ENCODE measurements around the gene NCAM1.

Gene NCAM1

DNA sequence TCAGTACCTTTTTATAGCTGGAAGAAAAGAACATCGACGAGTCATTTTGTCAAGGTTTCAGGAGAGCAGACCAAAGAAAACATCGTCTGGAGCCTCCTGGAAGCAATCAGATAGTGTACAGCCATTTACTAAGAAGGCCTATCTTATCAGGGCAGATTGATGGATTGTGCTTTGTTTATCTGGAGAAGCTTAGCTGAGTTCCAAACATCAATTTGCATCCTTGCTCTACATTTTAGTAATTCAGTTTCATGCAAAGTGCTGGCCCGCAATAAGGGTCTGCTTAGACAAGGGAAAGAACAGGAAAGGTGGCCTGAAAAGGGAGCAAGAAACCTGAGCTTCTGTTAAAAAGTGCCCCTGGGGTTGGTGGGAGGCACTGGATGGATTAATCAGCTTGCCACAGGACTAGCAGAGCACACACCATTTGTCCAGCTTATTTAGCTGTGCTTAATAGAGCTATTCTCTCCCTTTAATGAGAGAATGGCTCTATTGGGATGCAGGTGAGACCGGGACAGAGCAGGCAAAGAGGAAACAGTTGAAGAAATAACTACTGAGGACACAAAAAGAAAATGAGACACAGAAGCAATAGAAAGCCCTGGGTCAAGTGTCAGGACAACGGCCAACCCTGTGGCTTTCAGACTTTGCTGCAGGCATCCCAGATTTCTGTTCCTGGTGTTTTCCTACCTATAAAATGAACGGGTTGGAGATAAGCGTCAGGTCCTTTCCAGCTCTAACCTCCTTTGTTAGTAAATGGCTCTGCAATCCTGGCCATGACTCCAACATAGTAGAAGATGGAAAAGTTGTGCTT, 231.1 kb downstream of the NCAM1 start:
- TF ChIP-seq, protein P1, sequence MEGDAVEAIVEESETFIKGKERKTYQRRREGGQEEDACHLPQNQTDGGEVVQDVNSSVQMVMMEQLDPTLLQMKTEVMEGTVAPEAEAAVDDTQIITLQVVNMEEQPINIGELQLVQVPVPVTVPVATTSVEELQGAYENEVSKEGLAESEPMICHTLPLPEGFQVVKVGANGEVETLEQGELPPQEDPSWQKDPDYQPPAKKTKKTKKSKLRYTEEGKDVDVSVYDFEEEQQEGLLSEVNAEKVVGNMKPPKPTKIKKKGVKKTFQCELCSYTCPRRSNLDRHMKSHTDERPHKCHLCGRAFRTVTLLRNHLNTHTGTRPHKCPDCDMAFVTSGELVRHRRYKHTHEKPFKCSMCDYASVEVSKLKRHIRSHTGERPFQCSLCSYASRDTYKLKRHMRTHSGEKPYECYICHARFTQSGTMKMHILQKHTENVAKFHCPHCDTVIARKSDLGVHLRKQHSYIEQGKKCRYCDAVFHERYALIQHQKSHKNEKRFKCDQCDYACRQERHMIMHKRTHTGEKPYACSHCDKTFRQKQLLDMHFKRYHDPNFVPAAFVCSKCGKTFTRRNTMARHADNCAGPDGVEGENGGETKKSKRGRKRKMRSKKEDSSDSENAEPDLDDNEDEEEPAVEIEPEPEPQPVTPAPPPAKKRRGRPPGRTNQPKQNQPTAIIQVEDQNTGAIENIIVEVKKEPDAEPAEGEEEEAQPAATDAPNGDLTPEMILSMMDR (IDR thresholded peaks at IDR 0.05; ENCODE audit: low read depth, low read length), result no peak
- DNase-seq (ENCODE audit: extremely low read depth, low read depth), result no peak

DNA sequence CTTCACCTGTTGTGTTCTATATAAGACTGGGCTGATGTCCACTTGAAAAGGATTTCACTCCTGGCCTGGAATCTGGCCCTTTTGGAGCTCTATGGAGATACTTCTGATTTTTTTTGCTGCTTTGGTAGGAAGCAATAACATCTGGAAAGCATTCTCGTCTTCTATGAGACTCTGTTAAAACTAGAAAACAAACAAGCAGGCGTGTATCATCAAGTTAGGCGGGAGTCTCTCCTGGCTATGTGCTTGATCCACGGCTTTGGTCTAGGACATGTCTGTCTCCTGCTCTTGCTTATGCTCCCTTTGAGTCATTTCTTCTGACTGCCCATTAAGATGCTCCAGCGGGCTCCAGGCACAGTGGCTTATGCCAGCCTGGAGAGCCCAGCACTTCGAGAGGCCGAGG, 231.8 kb downstream of the NCAM1 start:
- TF ChIP-seq, protein P1 (IDR thresholded peaks at IDR 0.05; ENCODE audit: low read depth, low read length), result no peak

DNA sequence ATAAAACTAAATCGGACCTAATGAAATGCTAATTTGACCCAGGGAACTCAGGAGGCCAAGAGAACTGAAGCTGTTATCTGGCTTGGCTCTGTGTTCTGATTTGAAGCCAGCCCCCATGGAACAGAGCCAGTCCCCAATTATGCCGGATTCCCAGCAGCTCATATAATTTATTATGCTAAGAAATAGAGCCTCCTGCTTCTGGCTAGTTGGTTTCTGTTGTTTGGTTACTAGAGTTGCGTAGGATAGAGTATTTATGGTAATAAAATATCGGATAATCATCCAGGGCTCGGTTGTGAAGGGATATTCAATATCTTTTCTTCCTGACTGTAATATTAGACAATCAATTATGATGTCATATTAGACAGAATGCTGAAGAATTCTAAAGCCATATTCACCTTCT, 232.7 kb downstream of the NCAM1 start:
- DNase-seq (ENCODE audit: extremely low read depth, low read depth), result no peak
- TF ChIP-seq, protein P1 (IDR thresholded peaks at IDR 0.05; ENCODE audit: low read depth, low read length), result no peak

More for the DNA sequence above, 231.8 kb downstream of the NCAM1 start:
- no peak for DNase-seq (ENCODE audit: extremely low read depth, low read depth)

DNA sequence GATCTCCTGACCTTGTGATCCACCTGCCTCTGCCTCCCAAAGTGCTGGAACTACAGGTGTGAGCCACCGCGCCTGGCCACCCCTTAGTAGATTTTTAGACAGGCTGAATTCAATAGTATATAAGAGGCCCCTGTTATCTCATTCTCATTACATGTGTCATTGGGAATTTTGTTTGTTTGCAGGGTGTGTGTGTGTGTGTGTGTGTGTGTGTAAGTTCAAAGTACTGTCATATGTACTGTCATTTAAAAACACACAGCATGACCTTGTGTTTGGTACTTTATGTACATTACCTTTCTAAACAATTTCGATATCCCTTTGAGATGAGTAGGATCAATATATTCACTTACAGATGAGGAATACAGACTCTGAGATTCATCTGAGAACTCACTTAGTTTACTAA, 234.5 kb downstream of the NCAM1 start:
- TF ChIP-seq, protein P1 (IDR thresholded peaks at IDR 0.05; ENCODE audit: low read depth, low read length), result no peak
- no peak for DNase-seq (ENCODE audit: extremely low read depth, low read depth)

DNA sequence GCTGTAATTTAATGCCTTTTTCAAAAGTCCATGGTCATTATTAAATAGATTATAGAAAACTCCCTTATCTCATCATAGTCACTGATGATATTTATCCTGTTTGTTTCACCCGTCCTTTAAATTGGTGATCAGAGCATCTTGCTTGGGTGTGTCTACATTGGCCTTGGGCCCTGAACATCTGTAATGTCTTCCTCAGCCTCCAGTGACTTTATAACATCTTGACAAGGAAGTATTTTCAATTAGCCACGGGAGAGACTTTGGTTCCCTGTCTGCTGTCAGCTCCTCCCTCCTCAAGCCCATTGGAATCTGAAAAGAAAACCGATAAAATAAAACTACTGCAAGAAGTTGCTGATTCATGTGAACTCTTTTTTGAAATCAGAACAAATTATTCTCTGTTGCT, 236.2 kb downstream of the NCAM1 start:
- TF ChIP-seq, protein P1 (IDR thresholded peaks at IDR 0.05; ENCODE audit: low read depth, low read length), result no peak
- no peak for DNase-seq (ENCODE audit: extremely low read depth, low read depth)

DNA sequence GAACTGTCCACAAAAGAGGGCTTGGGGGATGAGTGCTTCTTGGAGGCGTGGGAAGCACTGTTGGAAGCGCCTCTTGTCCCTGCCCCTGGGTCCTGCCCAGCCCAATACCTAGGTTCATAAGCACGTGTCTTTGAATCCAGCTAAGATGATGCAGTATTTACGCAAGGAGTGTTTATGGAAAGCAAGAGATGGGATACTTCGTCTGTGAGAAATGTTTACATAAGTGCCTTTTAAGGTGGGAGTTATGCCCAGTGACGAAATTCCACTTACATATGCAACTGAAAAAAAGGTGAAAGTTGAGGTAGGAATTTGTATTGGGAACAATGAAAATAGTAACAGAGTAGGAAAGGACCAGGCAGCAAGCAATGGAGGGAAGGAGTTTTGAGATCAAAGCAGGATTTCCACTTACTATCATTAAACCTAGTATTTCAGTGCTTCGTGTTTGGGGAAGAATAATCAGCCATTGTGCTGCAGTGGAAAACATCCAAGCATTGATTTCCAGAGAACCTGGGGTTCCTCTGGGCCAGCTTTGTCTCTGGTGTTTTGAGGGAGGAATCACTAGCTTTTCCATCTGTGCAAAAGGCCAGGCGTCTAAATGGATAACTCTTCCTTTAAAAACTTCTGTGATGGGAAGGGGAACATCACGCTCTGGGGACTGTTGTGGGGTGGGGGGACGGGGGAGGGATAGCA, 237.9 kb downstream of the NCAM1 start:
- DNase-seq (ENCODE audit: extremely low read depth, low read depth), result no peak

More for the DNA sequence above, 237.9 kb downstream of the NCAM1 start:
- TF ChIP-seq, protein P1 (IDR thresholded peaks at IDR 0.05; ENCODE audit: low read depth, low read length), result no peak
